GM12878 (cell line): ENCODE data around the gene HECTD4. TPM values are rescaled to one million over a fixed set of nuclear protein-coding genes. Genes with fewer than 3 reads are reported as not detected.

ENCODE experiments used
- ATAC-seq: fragments of 200-7000 bp; cut with Tn5 transposase; 3 replicates; pipeline ENCODE4 v1.9.1; 2020; ENCODE audit warnings: mild to moderate bottlenecking, moderate library complexity
- BruUV-seq: library from RNA; stranded (reverse); fragments of 400-500 nt; replicated peaks from 2 replicates; lab custom pipeline; 2021; lab: Mats Ljungman, UMichigan
- CTCF ChIA-PET: fragments of 300-600 bp; sonication (Branson Sonifier 250); formaldehyde crosslinking; extraction: SDS; loops from one replicate; lab custom pipeline; 2021; ENCODE audit warnings: inconsistent platforms; lab: Yijun Ruan, JAX
- POLR2A ChIA-PET: fragments of 350-600 bp; formaldehyde crosslinking; extraction: SDS; loops from one replicate; lab custom pipeline; 2021; ENCODE audit warnings: inconsistent platforms; lab: Charles Lee
- RAD21 ChIA-PET: fragments of 300-600 bp; sonication (Branson Sonifier 250); formaldehyde crosslinking; loops from one replicate; lab custom pipeline; 2023; ENCODE audit warnings: antibody characterized with exemption; ENCODE audit not compliant: unreplicated experiment; lab: Charles Lee
- SMC1A ChIA-PET: fragments of 300-600 bp; sonication (Branson Sonifier 250); formaldehyde crosslinking; loops from one replicate; lab custom pipeline; 2023; ENCODE audit not compliant: unreplicated experiment, uncharacterized antibody; lab: Charles Lee
- DNase-seq: peaks from one replicate; pipeline ENCODE4 v3.0.0-alpha.2; 2011; ENCODE audit warnings: low read depth, low spot score
- FAIRE-seq: peaks from 3 replicates; lab custom pipeline; 2011; peaks lifted over from hg19 to GRCh38; lab: Jason Lieb, UNC
- H2AFZ ChIP-seq: 2 replicates; pipeline ENCODE4 v1.6.0; 2011; ENCODE audit warnings: low read depth, low read length, control low read depth; ENCODE audit not compliant: control insufficient read depth
- H3K27ac ChIP-seq: 2 replicates; pipeline ENCODE4 v1.5.1; 2011; ENCODE audit warnings: control low read depth; ENCODE audit not compliant: control insufficient read depth, insufficient read depth
- H3K27me3 ChIP-seq, 2 experiments: replicated peaks in 1 of 2; 2 replicates each; pipeline versions ENCODE4 v1.6.0 to v1.6.1; 2011; ENCODE audit warnings: low read length in 1 of 2; ENCODE audit not compliant: control insufficient read depth in 2 of 2, insufficient read depth in 2 of 2
- H3K36me3 ChIP-seq, 2 experiments: 2 replicates each; pipeline ENCODE4 v1.5.1; 2011; ENCODE audit warnings: low read length in 1 of 2; ENCODE audit not compliant: control insufficient read depth in 2 of 2, insufficient read depth in 2 of 2
- H3K4me1 ChIP-seq: 2 replicates; pipeline ENCODE4 v1.6.1; 2011; ENCODE audit warnings: mild to moderate bottlenecking, low read length, moderate library complexity, mixed read lengths; ENCODE audit not compliant: control insufficient read depth, insufficient read depth
- H3K4me2 ChIP-seq: 2 replicates; pipeline ENCODE4 v1.6.0; 2011; ENCODE audit warnings: control low read depth; ENCODE audit not compliant: control insufficient read depth, insufficient read depth
- H3K4me3 ChIP-seq: fragments of 200-600 bp; sonication (generic); 2 replicates; pipeline ENCODE4 v1.5.1; 2016
- H3K79me2 ChIP-seq: 2 replicates; pipeline ENCODE4 v1.6.0; 2011; ENCODE audit warnings: low read length; ENCODE audit not compliant: control insufficient read depth, insufficient read depth
- H3K9ac ChIP-seq: 2 replicates; pipeline ENCODE4 v1.8.0; 2011; ENCODE audit warnings: low read length, control low read depth, mixed read lengths; ENCODE audit not compliant: control insufficient read depth, insufficient read depth
- H3K9me3 ChIP-seq: replicated peaks from 3 replicates; pipeline ENCODE4 v1.5.1; 2011; ENCODE audit warnings: mild to moderate bottlenecking, low read length; ENCODE audit not compliant: control insufficient read depth, insufficient read depth
- H4K20me1 ChIP-seq: 2 replicates; pipeline ENCODE4 v1.6.0; 2011; ENCODE audit not compliant: control insufficient read depth, insufficient read depth
- ATF2 ChIP-seq: IDR thresholded peaks from 2 replicates; pipeline ENCODE4 v1.6.1; 2012; ENCODE audit warnings: low read length, inconsistent platforms
- CHD1 ChIP-seq: IDR thresholded peaks from 2 replicates; pipeline ENCODE4 v1.6.1; 2012; ENCODE audit warnings: low read depth, low read length, improper control_type of control experiment
- CREB1 ChIP-seq: IDR thresholded peaks from 2 replicates; pipeline ENCODE4 v1.6.1; 2012; ENCODE audit warnings: low read depth, mild to moderate bottlenecking, inconsistent platforms
- EED ChIP-seq: sonication (generic); IDR thresholded peaks from 2 replicates; pipeline ENCODE4 v1.6.1; 2016; ENCODE audit warnings: antibody characterized with exemption, low read depth
- EP300 ChIP-seq, 2 experiments: fragments of 150-350 bp in 1 of 2; IDR thresholded peaks; 2 replicates each; pipeline ENCODE4 v1.6.1; 2011 to 2012; ENCODE audit warnings: low read depth in 2 of 2, low read length in 2 of 2, borderline replicate concordance in 1 of 2, improper control_type of control experiment in 1 of 2, inconsistent platforms in 1 of 2; ENCODE audit not compliant: control insufficient read depth in 1 of 2
- IKZF2 ChIP-seq, 2 experiments: fragments of 450-650 bp; IDR thresholded peaks; 2 replicates each; pipeline ENCODE4 v1.6.1; 2017; ENCODE audit warnings: mild to moderate bottlenecking in 2 of 2, moderate library complexity in 2 of 2
- NRF1 ChIP-seq: conservative IDR thresholded peaks from 2 replicates; pipeline ENCODE4 v1.6.1; 2011; ENCODE audit warnings: mild to moderate bottlenecking, low read depth, low read length, improper control_type of control experiment
- RUNX3 ChIP-seq: IDR thresholded peaks from 2 replicates; pipeline ENCODE4 v1.6.1; 2012; ENCODE audit warnings: low read length, inconsistent platforms
- SUZ12 ChIP-seq: fragments of 200-600 bp; sonication (generic); IDR thresholded peaks from one replicate; pipeline ENCODE4 v1.6.1; 2018; ENCODE audit warnings: antibody characterized with exemption, mild to moderate bottlenecking; ENCODE audit not compliant: unreplicated experiment
- TBL1XR1 ChIP-seq: IDR thresholded peaks from 2 replicates; pipeline ENCODE4 v1.6.1; 2012; ENCODE audit warnings: low read depth, low read length, improper control_type of control experiment
- YBX1 ChIP-seq: fragments of 450-650 bp; IDR thresholded peaks from 2 replicates; pipeline ENCODE4 v1.6.1; 2016; ENCODE audit warnings: antibody characterized with exemption
- WGBS: methylation state at CpG from one replicate; pipeline ENCODE4 v1.1.6; 2016; ENCODE audit warnings: low lambda C conversion rate; ENCODE audit not compliant: insufficient replicate concordance, insufficient coverage; ENCODE audit errors: missing lambda C conversion rate; 5-methylcytosine and 5-hydroxymethylcytosine counted together
- in situ Hi-C: fragments of 300-500 bp; cut with MboI; formaldehyde crosslinking; loops from 9 replicates; pipeline ENCODE4 v1.14.3; 2018; ENCODE audit warnings: mixed read lengths
- intact Hi-C: fragments of 100-400 bp; cut with micrococcal nuclease; formaldehyde crosslinking; loops from one replicate; pipeline ENCODE4 v1.14.2; 2022; ENCODE audit not compliant: unreplicated experiment
- polyA plus RNA-seq, 11 experiments: library from polyadenylated mRNA; depleted of rRNA in 4 of 11; unstranded in 6 of 11; stranded (reverse) in 5 of 11; fragments of >200 nt; fragmentation: Nextera tagmentation in 4 of 11; fragmentation: Illumina TruSeq in 1 of 11; extraction: Ambion mirVana in 4 of 11; extraction: Trizol in 1 of 11; gene quantifications; 1 replicate in 1 of 11; 2 replicates in 10 of 11; pipeline versions ENCODE4 v1.2.1 to v1.2.3, GENCODE V29; 2011 to 2016; ENCODE audit warnings: inconsistent platforms in 2 of 11, missing spikeins in 2 of 11, low read depth in 1 of 11
- total RNA-seq, 4 experiments: library from RNA; depleted of rRNA in 3 of 4; stranded (reverse); fragments of >200 nt in 3 of 4; fragmentation: Illumina TruSeq in 1 of 4; extraction: Trizol in 1 of 4; gene quantifications; 2 replicates each; pipeline versions ENCODE4 v1.2.1 to v1.2.3, GENCODE V29; 2013 to 2021
- TF ChIP-seq, protein P1 (sequence below): fragments of 450-650 bp; IDR thresholded peaks from 2 replicates; pipeline ENCODE4 v1.6.1; 2014; ENCODE audit warnings: mild to moderate bottlenecking
- TF ChIP-seq, protein P2 (sequence below): fragments of 450-650 bp; IDR thresholded peaks from 2 replicates; pipeline ENCODE4 v1.6.1; 2018; ENCODE audit warnings: mild to moderate bottlenecking, low read depth, moderate library complexity; ENCODE audit not compliant: partially characterized antibody
- TF ChIP-seq, protein P3 (sequence below), 3 experiments: IDR thresholded peaks in 2 of 3; conservative IDR thresholded peaks in 1 of 3; 2 replicates each; pipeline ENCODE4 v1.5.1; 2011; ENCODE audit warnings: low read depth in 3 of 3, low read length in 3 of 3, mild to moderate bottlenecking in 3 of 3, control low read depth in 2 of 3, moderate library complexity in 2 of 3, inconsistent platforms in 1 of 3, mixed read lengths in 1 of 3; ENCODE audit not compliant: control insufficient read depth in 2 of 3, insufficient read depth in 1 of 3; ENCODE audit errors: extremely low read depth in 1 of 3

Gene HECTD4
- total and polyA plus RNA-seq, 10 of the 15 experiments (the other 5 are each of a cell fraction or from before 2014, with no cell fraction given): 5.8 to 43.9 (median 17.9) TPM

DNA sequence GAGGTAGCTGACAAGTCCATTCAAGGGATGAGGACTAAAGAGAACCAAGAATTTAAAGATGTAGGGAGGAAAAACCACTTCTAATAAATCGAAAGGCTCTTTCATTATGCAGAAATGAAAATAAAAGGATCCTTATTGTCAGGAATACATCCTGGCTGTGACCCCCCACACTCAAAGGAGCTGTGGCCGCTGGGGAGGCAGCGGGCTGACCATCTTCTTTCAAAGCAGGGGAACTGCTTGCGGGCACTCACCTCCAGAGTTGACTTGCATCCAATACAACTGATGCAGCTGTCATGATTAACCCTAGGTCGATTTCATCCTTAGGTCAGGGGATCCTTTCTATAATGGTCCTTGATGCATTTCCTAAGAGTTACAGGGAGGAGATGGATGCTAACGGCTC is 221.6 kb downstream of the HECTD4 start:
- CTCF ChIA-PET: interaction anchor here (0.7 kb wide), 1 partner anchor 37 kb away, joined by 3 read pairs; no protein-coding TSS in a partner anchor

More for the DNA sequence above, 221.6 kb downstream of the HECTD4 start:
- no peaks in the 10 kb centered on the region for H3K4me1 ChIP-seq
- POLR2A ChIA-PET: no interaction called here
- ATAC-seq (no peak), DNase-seq (no peak), FAIRE-seq (no peak)
- no peak overlapping the region for H3K9ac ChIP-seq
- H3K4me3 ChIP-seq: no peak overlapping the region
- H3K27me3 ChIP-seq: no peaks in the 10 kb centered on the region
- peaks cover 5% of the 10 kb centered on the region in 2 experiments; a peak in 3 of 4 replicates for H3K36me3 ChIP-seq
- intact Hi-C loops (no loop called here), in situ Hi-C loops (no loop called here)
- SMC1A ChIA-PET: interaction anchor here (1.4 kb wide), 1 partner anchor 85 kb away, joined by 3 read pairs; no protein-coding TSS in a partner anchor
- no peaks in the 10 kb centered on the region for H4K20me1 ChIP-seq
- no TSS peak for BruUV-seq
- peaks cover 3% of the 10 kb centered on the region; the same call in 2 of the 3 replicates for H3K9me3 ChIP-seq
- H2AFZ ChIP-seq: no peak overlapping the region
- TF ChIP-seq TBL1XR1 (no peak), RUNX3 (no peak), YBX1 (no peak), EP300 (IDR thresholded peaks at IDR 0.05; ENCODE audit: borderline replicate concordance in 1 of 2, control insufficient read depth in 1 of 2, low read depth in 2 of 2, low read length in 2 of 2) (no peak), IKZF2 (IDR thresholded peaks at IDR 0.05) (no peak), ATF2 (no peak), EED (no peak), SUZ12 (no peak), CREB1 (no peak), CHD1 (no peak), NRF1 (no peak)
- TF ChIP-seq, protein P1, sequence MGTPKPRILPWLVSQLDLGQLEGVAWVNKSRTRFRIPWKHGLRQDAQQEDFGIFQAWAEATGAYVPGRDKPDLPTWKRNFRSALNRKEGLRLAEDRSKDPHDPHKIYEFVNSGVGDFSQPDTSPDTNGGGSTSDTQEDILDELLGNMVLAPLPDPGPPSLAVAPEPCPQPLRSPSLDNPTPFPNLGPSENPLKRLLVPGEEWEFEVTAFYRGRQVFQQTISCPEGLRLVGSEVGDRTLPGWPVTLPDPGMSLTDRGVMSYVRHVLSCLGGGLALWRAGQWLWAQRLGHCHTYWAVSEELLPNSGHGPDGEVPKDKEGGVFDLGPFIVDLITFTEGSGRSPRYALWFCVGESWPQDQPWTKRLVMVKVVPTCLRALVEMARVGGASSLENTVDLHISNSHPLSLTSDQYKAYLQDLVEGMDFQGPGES: no peak
- TF ChIP-seq, protein P2, sequence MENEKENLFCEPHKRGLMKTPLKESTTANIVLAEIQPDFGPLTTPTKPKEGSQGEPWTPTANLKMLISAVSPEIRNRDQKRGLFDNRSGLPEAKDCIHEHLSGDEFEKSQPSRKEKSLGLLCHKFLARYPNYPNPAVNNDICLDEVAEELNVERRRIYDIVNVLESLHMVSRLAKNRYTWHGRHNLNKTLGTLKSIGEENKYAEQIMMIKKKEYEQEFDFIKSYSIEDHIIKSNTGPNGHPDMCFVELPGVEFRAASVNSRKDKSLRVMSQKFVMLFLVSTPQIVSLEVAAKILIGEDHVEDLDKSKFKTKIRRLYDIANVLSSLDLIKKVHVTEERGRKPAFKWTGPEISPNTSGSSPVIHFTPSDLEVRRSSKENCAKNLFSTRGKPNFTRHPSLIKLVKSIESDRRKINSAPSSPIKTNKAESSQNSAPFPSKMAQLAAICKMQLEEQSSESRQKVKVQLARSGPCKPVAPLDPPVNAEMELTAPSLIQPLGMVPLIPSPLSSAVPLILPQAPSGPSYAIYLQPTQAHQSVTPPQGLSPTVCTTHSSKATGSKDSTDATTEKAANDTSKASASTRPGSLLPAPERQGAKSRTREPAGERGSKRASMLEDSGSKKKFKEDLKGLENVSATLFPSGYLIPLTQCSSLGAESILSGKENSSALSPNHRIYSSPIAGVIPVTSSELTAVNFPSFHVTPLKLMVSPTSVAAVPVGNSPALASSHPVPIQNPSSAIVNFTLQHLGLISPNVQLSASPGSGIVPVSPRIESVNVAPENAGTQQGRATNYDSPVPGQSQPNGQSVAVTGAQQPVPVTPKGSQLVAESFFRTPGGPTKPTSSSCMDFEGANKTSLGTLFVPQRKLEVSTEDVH: no peak
- TF ChIP-seq, protein P3, sequence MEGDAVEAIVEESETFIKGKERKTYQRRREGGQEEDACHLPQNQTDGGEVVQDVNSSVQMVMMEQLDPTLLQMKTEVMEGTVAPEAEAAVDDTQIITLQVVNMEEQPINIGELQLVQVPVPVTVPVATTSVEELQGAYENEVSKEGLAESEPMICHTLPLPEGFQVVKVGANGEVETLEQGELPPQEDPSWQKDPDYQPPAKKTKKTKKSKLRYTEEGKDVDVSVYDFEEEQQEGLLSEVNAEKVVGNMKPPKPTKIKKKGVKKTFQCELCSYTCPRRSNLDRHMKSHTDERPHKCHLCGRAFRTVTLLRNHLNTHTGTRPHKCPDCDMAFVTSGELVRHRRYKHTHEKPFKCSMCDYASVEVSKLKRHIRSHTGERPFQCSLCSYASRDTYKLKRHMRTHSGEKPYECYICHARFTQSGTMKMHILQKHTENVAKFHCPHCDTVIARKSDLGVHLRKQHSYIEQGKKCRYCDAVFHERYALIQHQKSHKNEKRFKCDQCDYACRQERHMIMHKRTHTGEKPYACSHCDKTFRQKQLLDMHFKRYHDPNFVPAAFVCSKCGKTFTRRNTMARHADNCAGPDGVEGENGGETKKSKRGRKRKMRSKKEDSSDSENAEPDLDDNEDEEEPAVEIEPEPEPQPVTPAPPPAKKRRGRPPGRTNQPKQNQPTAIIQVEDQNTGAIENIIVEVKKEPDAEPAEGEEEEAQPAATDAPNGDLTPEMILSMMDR (IDR thresholded peaks at IDR 0.05 in 2 of 3, conservative IDR thresholded peaks at IDR 0.05 in 1 of 3; ENCODE audit: control insufficient read depth in 2 of 3, extremely low read depth in 1 of 3, insufficient read depth in 1 of 3, low read depth in 3 of 3, low read length in 3 of 3): no peak
- TF ChIP-seq, all 136 proteins: peak for 0
- Histone ChIP-seq H3K4me2 (no peak overlapping the region), H3K27ac (no peak overlapping the region), H3K79me2 (no peaks in the 10 kb centered on the region)
- 92% methylated on average over 6 of the region's 6 CpGs for WGBS
- RAD21 ChIA-PET: no interaction called here
